H1 (cell line): ENCODE data around the gene NT5C1B. TPM values are rescaled to one million over a fixed set of nuclear protein-coding genes. Genes with fewer than 3 reads are reported as not detected.

Source experiments
- CHD7 ChIP-seq: fragments of 300-600 bp; sonication (generic); IDR thresholded peaks from 2 replicates; pipeline ENCODE4 v1.7.1; 2012; ENCODE audit warnings: low read length, moderate library complexity, mild to moderate bottlenecking, inconsistent platforms; ENCODE audit not compliant: insufficient replicate concordance
- SAP30 ChIP-seq: fragments of 300-600 bp; sonication (generic); IDR thresholded peaks from 2 replicates; pipeline ENCODE4 v1.7.1; 2012; ENCODE audit warnings: low read length, moderate library complexity, mild to moderate bottlenecking, inconsistent platforms; ENCODE audit not compliant: insufficient read depth, insufficient replicate concordance
- TAF7 ChIP-seq: optimal IDR thresholded peaks from 2 replicates; pipeline ENCODE3; 2011; ENCODE audit warnings: low read depth, mild to moderate bottlenecking, inconsistent platforms, low read length, moderate library complexity, borderline replicate concordance
- polyA plus RNA-seq, 7 experiments: library from polyadenylated mRNA; depleted of rRNA in 3 of 7; stranded (reverse) in 5 of 7; unstranded in 2 of 7; fragments of >200 nt in 5 of 7; fragments of 200-250 nt in 2 of 7; gene quantifications; 1 replicate in 5 of 7; 2 replicates in 1 of 7; 4 replicates in 1 of 7; pipeline versions ENCODE4 v1.2.1 to v1.2.3, GENCODE V29; 2011 to 2013; ENCODE audit warnings: missing spikeins in 2 of 7, mixed read lengths in 2 of 7
- total RNA-seq: library from RNA; stranded (reverse); fragmentation: NEBNext Ultra II Directional; extraction: Animal tissue kit (Norgen Biotek cat#: 25700); gene quantifications from 2 replicates; pipeline ENCODE4 v1.2.1, GENCODE V29; 2021

NT5C1B gene
- total and polyA plus RNA-seq, 2 of the 8 experiments (the other 6 are each of a cell fraction or from before 2014, with no cell fraction given) = not detected

DNA sequence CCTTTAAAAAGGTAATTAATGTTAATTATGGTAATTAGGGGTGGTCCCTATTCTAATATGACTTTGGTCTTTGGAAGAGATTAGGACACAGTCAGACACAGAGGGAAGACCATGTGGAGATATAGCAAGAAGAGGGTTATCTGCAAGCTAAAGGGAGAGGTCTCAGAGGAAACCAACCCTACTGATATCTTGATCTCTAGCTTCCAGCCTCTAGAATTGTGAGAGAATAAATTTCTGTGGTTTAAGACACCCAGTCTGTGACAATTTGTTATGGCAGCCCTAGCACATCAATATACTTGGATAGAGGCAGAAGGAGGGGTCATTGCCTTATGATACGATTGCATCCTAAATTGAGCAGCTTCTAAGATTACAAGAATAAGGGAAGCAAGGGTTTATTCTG, 21.3 kb upstream of the NT5C1B start (continued):
- TF ChIP-seq CHD7 (no peak), SAP30 (no peak), TAF7 (no peak)
